GM10266 (cell line): ENCODE results near the gene ING4.

Source experiments
- DNase-seq: peaks from one replicate; pipeline ENCODE4 v3.0.0; 2012; ENCODE audit errors: extremely low spot score
- CTCF ChIP-seq: IDR thresholded peaks from 2 replicates; pipeline ENCODE4 v1.5.1; 2012; ENCODE audit warnings: mild to moderate bottlenecking, low read depth; ENCODE audit not compliant: control insufficient read depth, insufficient read depth; ENCODE audit errors: missing control alignments

ING4 gene

DNA sequence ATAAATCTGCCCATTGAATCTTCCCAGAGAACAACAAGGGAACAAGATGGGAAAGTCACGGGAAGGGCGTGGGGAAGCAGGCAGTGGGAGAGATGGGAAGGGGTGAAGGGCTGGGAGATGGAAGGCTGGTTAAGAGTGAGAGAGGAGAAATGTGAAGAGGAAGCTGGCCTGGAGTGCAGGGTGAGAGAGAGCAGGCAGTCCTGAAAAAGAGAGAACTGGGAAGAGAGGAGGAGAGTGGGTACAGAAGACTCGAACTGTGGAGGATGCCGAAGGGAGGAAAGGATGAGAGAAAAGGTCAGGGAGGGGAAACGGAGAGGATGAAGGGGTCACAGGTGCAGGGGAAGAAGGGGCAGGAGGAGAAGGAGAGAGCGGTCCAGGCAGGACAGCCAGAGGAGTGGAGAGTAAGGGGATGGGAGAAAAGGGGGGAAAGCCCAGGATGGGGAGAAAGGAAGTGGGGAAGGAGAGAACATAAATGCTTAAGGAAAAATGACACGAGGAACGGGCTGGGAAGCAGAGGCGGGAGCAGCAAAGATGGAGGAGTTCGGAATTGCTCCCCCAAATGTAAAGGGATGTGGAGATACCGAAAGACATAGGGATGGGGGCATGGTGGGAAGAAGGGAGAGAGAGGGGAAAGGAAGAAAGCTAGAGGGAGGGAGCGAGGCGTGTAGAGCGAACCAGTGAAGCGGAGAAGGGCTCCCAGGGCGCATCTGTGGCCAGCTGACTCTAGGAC, 36.5 kb upstream of the ING4 start:
- TF ChIP-seq CTCF, result no peak
- no peak for DNase-seq

DNA sequence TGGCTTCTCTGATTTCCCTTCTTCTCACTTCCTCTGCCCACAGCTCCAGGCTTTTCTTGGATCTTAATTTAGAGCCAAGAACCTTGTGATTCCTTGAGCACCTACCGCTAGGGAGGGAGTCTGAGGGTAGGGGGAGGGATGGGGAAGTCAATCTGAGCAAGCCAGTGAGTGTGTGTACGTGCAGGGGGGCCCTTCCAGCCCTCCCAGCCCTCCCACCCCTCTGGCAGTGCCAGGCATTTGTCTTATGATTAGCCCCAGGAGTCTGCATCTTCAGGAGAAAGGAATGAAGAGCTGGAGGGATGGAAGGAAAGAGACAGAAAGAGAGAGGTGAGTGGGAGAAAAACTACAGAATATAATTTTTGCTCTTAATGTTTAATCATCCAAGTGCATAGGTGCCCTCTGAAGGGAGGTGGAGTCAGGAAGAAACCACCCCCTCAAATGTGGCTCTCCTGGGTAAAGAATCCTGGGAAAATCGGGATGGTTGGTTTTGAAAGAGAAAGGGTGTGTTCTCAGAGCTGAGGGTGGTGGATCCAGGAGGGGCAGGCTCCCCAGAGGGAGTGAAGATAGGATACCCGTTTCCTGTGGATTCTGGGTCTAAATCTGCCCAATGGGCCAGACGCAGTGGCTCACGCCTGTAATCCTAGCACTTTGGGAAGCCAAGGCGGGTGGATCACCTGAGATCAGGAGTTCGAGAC, 35.6 kb upstream of the ING4 start:
- no peak for DNase-seq
- TF ChIP-seq CTCF, result no peak

DNA sequence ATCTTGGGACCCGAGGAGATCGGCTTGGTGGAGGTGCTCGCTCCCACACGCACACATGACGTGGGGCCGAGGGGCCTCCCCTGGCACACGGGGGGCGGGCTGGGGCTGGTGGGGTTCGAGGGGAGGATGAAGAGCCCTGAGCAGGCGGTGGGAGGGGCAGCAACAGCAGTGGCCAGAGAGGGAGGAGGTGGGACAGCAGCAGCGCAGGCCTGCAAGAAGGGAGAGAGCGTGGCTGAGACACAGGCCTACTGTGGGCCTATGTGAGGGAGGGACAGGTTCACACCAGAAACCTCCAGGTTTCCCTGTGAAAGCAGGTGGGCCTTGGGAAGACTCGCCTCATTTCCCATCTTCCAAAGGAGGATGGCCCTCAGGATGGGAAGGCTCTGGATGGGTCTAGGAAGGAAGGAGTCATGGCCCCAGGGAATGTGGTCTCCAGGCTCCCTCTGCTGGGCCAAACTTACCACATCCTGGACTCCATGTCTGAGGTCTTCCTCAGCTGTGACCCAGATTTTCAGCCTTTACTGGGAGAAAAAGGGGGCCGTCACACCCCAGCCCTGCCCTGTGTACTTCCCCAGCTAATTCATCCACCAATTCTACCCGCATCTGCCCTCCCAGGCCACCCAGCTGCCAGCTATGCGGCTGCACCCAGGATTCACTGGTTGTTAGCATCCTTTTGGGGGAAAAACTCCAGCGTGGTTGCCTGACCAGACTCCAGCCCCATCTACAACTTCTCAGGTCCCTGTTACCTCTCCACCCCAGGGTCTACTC, 34.8 kb upstream of the ING4 start:
- DNase-seq, result peak; percentile 67
- TF ChIP-seq CTCF, result peak; percentile 35

- DNase-seq, result peak; percentile 64
- TF ChIP-seq CTCF, result no peak
Measured at GRCh38 chr12:6696690-6697583, 34.0 kb upstream of the ING4 start.

DNA sequence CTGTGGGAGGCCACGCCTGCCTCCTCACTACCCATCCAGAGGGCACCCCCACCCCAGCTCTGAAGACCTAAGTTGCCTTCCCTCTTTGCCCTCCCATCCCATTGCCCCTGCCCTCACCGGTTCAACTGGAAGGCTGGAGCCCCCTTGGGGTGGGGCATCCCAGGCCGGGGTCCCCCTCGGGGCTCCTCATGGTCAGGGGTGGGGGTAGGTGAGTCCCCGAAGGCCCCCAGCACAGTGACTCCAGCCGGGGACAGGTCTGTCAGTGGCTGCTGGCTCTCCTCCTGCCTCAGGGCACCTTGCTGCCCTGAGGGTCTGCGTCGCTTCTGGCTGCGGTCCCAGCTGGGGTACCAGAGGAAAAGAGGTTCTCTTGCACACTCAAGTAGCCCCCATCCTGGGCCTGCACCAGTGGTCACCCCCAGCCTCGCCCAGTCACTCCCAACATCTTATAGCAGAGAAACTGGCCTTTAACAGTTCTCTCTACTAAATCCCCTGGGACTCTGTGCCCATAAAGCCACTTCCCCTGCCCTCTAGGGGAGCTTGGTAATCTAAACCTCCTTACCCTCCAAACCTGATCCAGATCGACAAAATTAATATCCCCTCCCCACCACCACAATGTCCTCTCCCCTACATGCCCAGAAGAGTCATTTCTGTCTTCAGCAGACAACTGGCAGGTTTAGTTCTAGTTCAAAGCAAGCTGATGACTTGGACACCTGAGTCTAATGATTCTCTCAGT, 32.6 kb upstream of the ING4 start:
- no peak for DNase-seq
- TF ChIP-seq CTCF, result no peak

DNA sequence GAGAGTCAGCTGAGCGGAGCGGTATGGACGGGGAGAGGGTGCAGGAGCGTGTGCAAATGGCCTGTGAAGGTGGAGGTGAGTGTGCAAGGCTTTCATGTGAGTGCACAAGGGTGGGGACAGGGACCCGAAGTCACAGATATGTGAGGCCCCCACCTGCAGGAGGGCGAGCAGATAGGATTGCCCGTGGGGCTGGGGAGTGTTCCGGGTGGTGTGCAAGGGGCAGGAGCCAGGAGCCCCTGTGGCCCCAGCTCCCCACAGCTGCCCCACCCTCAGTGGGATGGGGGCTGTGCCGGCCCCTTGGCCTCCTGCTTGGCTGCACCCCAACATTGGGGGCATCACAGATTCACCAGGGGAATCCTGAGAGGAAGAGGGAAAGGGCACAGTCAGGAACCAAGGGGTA, 31.8 kb upstream of the ING4 start:
- DNase-seq, result no peak
- TF ChIP-seq CTCF, result no peak
